ENCODE data around the gene ANKRD40.

ANKRD40 gene

DNA sequence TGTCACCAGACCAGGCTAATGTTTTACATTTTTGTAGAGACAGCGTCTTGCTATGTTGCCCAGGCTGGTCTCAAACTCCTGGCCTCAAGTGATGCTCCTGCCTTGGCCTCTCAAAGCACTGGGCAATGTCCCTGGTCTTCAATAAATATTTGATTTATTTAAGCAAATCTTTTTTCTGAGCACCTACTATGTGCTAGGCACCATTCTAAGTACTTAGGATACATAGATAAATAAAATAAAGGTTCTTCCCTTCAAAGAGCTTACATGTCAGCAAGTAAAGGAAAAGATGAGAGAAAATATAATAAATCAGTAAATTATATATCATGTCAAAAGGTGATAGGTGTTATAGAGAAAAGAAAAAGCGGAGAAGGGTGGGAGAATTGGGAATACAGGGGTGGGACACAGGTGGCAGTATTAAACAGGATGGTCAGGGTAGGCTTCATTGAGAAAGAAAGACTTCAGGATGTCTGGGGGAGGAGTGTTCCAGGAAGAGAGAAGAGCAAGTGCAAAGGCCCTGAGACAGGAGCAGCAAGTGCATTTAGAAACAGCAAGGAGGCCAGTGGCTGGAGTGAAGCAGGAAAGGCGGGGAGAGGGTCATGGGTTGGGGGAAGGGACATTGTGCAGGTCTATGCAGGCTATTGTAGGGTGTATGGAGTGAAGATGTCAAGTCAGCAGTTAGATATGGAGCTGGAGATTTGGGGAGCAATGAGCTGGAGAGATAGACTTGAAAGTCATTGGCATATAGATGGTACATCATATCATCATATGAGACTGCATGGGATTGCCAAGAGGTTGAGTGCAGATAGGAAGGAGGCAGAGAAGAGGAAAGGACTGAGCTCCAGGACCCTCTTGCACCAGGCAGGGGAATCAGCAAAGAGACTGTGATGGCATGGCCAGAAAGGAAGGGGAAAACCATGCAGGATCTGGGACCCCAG, 61.7 kb downstream of the ANKRD40 start:
- DNase-seq (ENCODE audit: low read depth in 2 of 2) = no peak

Measured in fibroblast of skin of left quadriceps (primary cell).